Ishikawa (cell line): ENCODE data around the gene SEMA3A.

Experiments used
- CEBPB ChIP-seq: IDR thresholded peaks from 2 replicates; pipeline ENCODE4 v1.6.1; 2012
- CREB1 ChIP-seq: IDR thresholded peaks from 2 replicates; pipeline ENCODE4 v1.6.1; 2012; ENCODE audit warnings: low read depth
- EGR1 ChIP-seq: IDR thresholded peaks from 2 replicates; pipeline ENCODE4 v1.6.1; 2012
- EP300 ChIP-seq: IDR thresholded peaks from 2 replicates; pipeline ENCODE4 v1.6.1; 2012; ENCODE audit warnings: borderline replicate concordance
- FOXM1 ChIP-seq: IDR thresholded peaks from 2 replicates; pipeline ENCODE4 v1.6.1; 2012; ENCODE audit warnings: low read depth, borderline replicate concordance
- MAX ChIP-seq: IDR thresholded peaks from 2 replicates; pipeline ENCODE4 v1.6.1; 2012
- NFIC ChIP-seq: IDR thresholded peaks from 2 replicates; pipeline ENCODE4 v1.6.1; 2012
- RAD21 ChIP-seq: IDR thresholded peaks from 2 replicates; pipeline ENCODE4 v1.6.1; 2012; ENCODE audit warnings: low read depth
- TAF1 ChIP-seq: IDR thresholded peaks from 2 replicates; pipeline ENCODE4 v1.6.1; 2012; ENCODE audit warnings: low read depth, mild to moderate bottlenecking
- TCF12 ChIP-seq: IDR thresholded peaks from 2 replicates; pipeline ENCODE4 v1.6.1; 2012; ENCODE audit warnings: low read depth
- TEAD4 ChIP-seq: IDR thresholded peaks from 2 replicates; pipeline ENCODE4 v1.6.1; 2012
- USF1 ChIP-seq: IDR thresholded peaks from 2 replicates; pipeline ENCODE4 v1.6.1; 2012
- YY1 ChIP-seq: IDR thresholded peaks from 2 replicates; pipeline ENCODE4 v1.6.1; 2012; ENCODE audit warnings: low read depth
- ZBTB7A ChIP-seq: IDR thresholded peaks from 2 replicates; pipeline ENCODE4 v1.6.1; 2012; ENCODE audit warnings: low read depth
- TF ChIP-seq, protein P1 (sequence below): IDR thresholded peaks from 2 replicates; pipeline ENCODE4 v1.6.1; 2012; ENCODE audit warnings: low read depth, mild to moderate bottlenecking

SEMA3A gene

DNA sequence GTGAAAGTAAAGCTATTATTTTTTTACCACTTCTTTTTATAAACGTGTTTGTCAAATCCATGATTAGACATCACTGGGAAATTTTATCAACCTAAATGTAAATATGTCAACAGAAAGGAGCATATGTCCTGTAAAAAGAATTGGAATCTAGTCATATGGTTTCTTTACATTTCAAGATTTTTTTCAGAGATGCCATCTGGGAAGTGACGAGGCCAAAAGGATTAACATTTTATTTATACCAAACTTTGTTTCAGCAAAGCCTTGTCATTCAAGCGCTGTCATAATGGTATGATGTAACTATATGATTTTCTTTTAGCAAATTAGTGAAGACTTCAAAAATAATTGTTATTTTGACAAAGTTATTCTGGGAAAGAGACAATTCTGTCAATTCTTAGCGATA is 117.3 kb downstream of the SEMA3A start:
- TF ChIP-seq EGR1 (no peak), TCF12 (no peak), TEAD4 (no peak), CREB1 (no peak), USF1 (no peak), CEBPB (no peak), RAD21 (no peak), YY1 (no peak), FOXM1 (no peak), EP300 (no peak), TAF1 (no peak), MAX (no peak), ZBTB7A (no peak), NFIC (no peak)
- TF ChIP-seq, protein P1, sequence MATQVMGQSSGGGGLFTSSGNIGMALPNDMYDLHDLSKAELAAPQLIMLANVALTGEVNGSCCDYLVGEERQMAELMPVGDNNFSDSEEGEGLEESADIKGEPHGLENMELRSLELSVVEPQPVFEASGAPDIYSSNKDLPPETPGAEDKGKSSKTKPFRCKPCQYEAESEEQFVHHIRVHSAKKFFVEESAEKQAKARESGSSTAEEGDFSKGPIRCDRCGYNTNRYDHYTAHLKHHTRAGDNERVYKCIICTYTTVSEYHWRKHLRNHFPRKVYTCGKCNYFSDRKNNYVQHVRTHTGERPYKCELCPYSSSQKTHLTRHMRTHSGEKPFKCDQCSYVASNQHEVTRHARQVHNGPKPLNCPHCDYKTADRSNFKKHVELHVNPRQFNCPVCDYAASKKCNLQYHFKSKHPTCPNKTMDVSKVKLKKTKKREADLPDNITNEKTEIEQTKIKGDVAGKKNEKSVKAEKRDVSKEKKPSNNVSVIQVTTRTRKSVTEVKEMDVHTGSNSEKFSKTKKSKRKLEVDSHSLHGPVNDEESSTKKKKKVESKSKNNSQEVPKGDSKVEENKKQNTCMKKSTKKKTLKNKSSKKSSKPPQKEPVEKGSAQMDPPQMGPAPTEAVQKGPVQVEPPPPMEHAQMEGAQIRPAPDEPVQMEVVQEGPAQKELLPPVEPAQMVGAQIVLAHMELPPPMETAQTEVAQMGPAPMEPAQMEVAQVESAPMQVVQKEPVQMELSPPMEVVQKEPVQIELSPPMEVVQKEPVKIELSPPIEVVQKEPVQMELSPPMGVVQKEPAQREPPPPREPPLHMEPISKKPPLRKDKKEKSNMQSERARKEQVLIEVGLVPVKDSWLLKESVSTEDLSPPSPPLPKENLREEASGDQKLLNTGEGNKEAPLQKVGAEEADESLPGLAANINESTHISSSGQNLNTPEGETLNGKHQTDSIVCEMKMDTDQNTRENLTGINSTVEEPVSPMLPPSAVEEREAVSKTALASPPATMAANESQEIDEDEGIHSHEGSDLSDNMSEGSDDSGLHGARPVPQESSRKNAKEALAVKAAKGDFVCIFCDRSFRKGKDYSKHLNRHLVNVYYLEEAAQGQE, result no peak

- TF ChIP-seq YY1 (no peak), TAF1 (no peak)
These were observed 118.4 kb downstream of the SEMA3A start for GRCh38 chr7:84076219-84076618.

- TF ChIP-seq TEAD4 (no peak), RAD21 (no peak), CEBPB (0 out of 2 replicates have a peak, but pooled peaks have one; percentile 23), CREB1 (no peak), NFIC (no peak; the same call in 1 of the 2 replicates), ZBTB7A (no peak), FOXM1 (no peak), EP300 (peak; percentile 36; the same call in 1 of the 2 replicates), EGR1 (no peak)
- TF ChIP-seq, protein P1, result no peak
These were observed 121.3 kb downstream of the SEMA3A start for GRCh38 chr7:84073186-84073875.

GRCh38 chr7:84070770-84071169 is 123.8 kb downstream of the SEMA3A start:
- TF ChIP-seq, protein P1, result no peak
- no peak for TF ChIP-seq CEBPB
- no peak for TF ChIP-seq MAX
- TF ChIP-seq RAD21, result no peak
- TF ChIP-seq TAF1, result no peak
- TF ChIP-seq NFIC, result no peak
- no peak for TF ChIP-seq TCF12
- no peak for TF ChIP-seq FOXM1
- no peak for TF ChIP-seq CREB1

DNA sequence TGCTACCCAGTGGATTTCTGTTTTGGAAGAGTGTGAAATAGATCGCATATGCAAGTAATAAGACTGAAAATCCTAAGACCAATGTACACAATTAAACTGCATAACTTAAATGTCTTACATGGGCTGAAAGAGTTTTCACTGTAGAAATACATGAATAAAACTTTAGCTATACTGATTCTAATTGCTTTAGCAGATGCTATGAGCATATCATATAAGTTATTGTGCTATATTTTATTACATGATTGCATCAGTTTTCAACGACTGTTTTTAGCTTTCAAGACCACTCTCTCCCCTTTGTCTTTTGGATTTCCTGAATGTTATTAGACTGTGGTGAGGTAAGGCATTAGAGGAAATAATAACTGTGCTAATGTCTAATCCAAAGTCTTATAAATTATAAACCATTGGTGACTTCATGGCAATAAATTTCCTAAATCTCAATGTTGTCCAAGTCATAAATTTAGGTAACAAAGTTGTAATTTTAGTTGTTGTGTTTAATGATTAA is 124.5 kb downstream of the SEMA3A start:
- TF ChIP-seq FOXM1 (no peak), USF1 (no peak), YY1 (no peak), ZBTB7A (no peak), CEBPB (no peak), TEAD4 (no peak), TCF12 (no peak), CREB1 (no peak)
